HCT116 (cell line): ENCODE results near the gene POTEE.
"Not testable (repeated sequence)": the region's sequence is repeated elsewhere in the genome, so short reads cannot be mapped to it uniquely, and the experiment has no call there.

ENCODE experiments used
- CEBPB ChIP-seq: IDR thresholded peaks from 2 replicates; pipeline ENCODE4 v1.6.1; 2012; ENCODE audit warnings: low read depth
- CTCF ChIP-seq, 3 experiments: fragments of 200-600 bp in 1 of 3; sonication (generic) in 1 of 3; IDR thresholded peaks in 2 of 3; conservative IDR thresholded peaks in 1 of 3; 2 replicates each; pipeline ENCODE4 v1.5.1; 2012 to 2017; ENCODE audit warnings: low read depth in 2 of 3, low read length in 2 of 3, antibody characterized with exemption in 1 of 3, borderline replicate concordance in 1 of 3, control low read depth in 1 of 3, mild to moderate bottlenecking in 1 of 3, mixed read lengths in 1 of 3, mixed run types in 1 of 3, moderate library complexity in 1 of 3; ENCODE audit not compliant: insufficient read depth in 1 of 3
- EGR1 ChIP-seq: IDR thresholded peaks from 2 replicates; pipeline ENCODE4 v1.6.1; 2012; ENCODE audit warnings: low read depth
- EZH2 ChIP-seq: fragments of 200-600 bp; sonication (generic); IDR thresholded peaks from 2 replicates; pipeline ENCODE4 v1.6.1; 2017; ENCODE audit warnings: antibody characterized with exemption, mixed run types
- JUND ChIP-seq: IDR thresholded peaks from 2 replicates; pipeline ENCODE4 v1.6.1; 2012
- MAX ChIP-seq: IDR thresholded peaks from 2 replicates; pipeline ENCODE4 v1.6.1; 2012
- POLR2A ChIP-seq: IDR thresholded peaks from 2 replicates; pipeline ENCODE4 v1.7.0; 2011; ENCODE audit warnings: borderline replicate concordance; ENCODE audit not compliant: insufficient read depth, insufficient read length; ENCODE audit errors: extremely low read depth
- POLR2AphosphoS5 ChIP-seq: IDR thresholded peaks from 2 replicates; pipeline ENCODE4 v1.6.1; 2011; ENCODE audit warnings: mild to moderate bottlenecking, low read depth, low read length, moderate library complexity
- REST ChIP-seq: IDR thresholded peaks from 2 replicates; pipeline ENCODE4 v1.6.1; 2012; ENCODE audit warnings: low read depth

- TF ChIP-seq CEBPB; REST; JUND; CTCF (IDR thresholded peaks at IDR 0.05 in 2 of 3, conservative IDR thresholded peaks at IDR 0.05 in 1 of 3; ENCODE audit: borderline replicate concordance in 1 of 3, insufficient read depth in 1 of 3, low read depth in 2 of 3, low read length in 2 of 3); EGR1; POLR2A; MAX; POLR2AphosphoS5; EZH2: not testable (repeated sequence)
These were observed 43.8 kb upstream of the POTEE start for GRCh38 chr2:131165562-131165961.
